ENCODE results near the gene ZNF512B.
"Not testable (repeated sequence)": the region's sequence is repeated elsewhere in the genome, so short reads cannot be mapped to it uniquely, and the experiment has no call there.

Gene ZNF512B

DNA sequence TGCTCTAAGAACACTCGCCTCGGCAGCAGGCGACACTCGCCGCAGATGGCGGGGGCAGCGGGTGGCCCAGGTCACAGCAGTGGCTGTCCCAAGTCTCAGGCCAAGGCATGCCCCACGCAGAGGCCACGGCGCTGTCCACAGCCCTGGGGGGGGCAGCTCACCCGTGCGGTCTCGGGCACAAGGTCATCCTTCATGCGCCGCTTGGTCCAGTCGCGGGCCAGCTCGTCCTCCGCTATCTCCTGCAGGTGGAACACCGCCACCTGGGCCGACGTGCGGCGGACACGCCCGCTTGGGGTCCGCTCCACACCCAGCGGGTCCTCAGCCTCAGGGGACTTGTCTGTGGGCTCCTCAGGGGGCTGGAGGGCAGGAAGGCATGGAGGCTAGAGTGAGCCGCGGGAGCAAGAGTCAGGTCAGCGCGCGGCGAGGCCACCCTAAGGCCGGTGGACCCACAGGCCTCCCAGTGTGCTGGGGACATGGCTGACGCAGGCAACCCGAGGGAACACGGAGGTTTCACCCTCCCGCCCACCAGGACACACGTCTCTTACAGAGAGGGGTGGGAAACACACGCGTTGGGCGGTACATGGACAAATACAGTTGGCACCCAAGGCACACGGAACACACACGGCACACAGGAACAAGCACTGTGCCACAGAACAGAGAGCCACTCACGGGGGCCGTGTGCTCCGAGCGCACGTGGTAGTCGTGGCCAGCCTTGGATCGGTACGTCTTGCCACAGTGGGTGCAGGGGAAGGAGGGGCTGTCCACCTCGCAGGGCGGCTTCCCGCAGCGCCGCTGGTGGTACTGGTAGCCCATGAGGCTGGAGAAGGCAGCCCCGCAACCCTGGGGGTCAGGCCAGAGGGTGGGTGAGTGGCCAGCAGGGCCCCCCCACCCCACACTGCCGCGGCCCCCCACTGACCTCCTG is 7.0 kb downstream of the ZNF512B start:
- no peaks in the 10 kb centered on the region for H3K27me3 ChIP-seq (ENCODE audit: control insufficient read depth, low read length)
- no peak for TF ChIP-seq EZH2phosphoT487 (IDR thresholded peaks at IDR 0.05; ENCODE audit: borderline replicate concordance, low read length)
- TF ChIP-seq, protein P1, sequence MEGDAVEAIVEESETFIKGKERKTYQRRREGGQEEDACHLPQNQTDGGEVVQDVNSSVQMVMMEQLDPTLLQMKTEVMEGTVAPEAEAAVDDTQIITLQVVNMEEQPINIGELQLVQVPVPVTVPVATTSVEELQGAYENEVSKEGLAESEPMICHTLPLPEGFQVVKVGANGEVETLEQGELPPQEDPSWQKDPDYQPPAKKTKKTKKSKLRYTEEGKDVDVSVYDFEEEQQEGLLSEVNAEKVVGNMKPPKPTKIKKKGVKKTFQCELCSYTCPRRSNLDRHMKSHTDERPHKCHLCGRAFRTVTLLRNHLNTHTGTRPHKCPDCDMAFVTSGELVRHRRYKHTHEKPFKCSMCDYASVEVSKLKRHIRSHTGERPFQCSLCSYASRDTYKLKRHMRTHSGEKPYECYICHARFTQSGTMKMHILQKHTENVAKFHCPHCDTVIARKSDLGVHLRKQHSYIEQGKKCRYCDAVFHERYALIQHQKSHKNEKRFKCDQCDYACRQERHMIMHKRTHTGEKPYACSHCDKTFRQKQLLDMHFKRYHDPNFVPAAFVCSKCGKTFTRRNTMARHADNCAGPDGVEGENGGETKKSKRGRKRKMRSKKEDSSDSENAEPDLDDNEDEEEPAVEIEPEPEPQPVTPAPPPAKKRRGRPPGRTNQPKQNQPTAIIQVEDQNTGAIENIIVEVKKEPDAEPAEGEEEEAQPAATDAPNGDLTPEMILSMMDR (IDR thresholded peaks at IDR 0.05; ENCODE audit: low read depth, low read length, poor library complexity, severe bottlenecking), result no peak
- H3K9me2 ChIP-seq (replicated peaks; ENCODE audit: control insufficient read depth, low read length), result no peaks in the 10 kb centered on the region
- no peak overlapping the region for H3K27ac ChIP-seq (ENCODE audit: low read depth, low read length)
- peaks cover 10% of the 10 kb centered on the region for H3K4me1 ChIP-seq (ENCODE audit: control insufficient read depth, low read length)
- no peaks in the 10 kb centered on the region for H4K20me1 ChIP-seq (ENCODE audit: control insufficient read depth, insufficient read depth, low read depth, low read length)
- no peaks in the 10 kb centered on the region for H3F3A ChIP-seq (ENCODE audit: control insufficient read depth, insufficient read depth)
- no peak overlapping the region for H3K4me3 ChIP-seq (ENCODE audit: low read length)
- peaks cover under 1% of the 10 kb centered on the region for H3K79me2 ChIP-seq (ENCODE audit: control insufficient read depth, low read length)
- no peak overlapping the region for H3K4me2 ChIP-seq (ENCODE audit: low read length)
- peaks cover 8% of the 10 kb centered on the region for H3K9me3 ChIP-seq (ENCODE audit: control insufficient read depth, insufficient read depth, low read length)
- peaks cover 58% of the 10 kb centered on the region for H3K36me3 ChIP-seq (ENCODE audit: control insufficient read depth, low read length)

DNA sequence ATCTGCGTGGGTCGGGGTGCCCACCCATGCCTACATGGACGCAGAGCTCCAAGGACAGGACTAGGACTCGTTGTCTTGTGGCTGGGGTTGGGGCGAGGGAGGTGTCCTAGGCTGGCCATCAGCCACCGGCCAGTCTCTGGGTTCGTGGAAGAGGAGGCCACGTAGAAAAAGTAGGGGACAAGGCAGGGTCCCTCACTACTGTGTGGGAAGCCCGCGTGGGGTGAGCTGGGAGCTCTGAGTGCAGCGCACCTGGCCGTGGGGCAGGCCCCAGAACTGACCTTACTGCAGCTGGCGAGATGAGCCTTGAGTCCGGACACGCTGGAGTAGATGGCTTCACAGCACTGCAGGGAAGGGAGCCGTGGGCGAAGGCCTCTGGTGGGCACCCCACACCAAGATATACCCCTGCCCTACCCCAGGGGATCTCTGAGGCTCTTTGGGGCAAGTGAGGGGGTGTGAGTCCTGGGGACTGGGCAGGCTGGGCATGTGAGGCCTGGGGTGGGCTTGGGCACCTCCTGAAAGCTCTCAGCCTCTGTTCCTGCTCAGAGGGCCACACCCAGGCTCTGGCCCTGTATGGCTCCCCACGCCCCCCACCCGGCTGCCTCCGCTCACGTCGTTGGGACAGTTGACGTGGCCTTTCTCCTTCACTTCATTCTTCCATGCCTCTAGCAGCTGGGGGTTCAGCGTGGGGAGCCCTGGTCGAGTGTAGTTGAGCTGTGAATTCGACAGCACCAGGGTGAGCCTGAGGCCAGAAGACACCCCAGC is 7.9 kb downstream of the ZNF512B start:
- Histone ChIP-seq H3K36me3 (ENCODE audit: control insufficient read depth, low read length) (peaks cover 49% of the 10 kb centered on the region), H3K27me3 (ENCODE audit: control insufficient read depth, low read length) (no peaks in the 10 kb centered on the region), H3K4me3 (ENCODE audit: low read length) (no peak overlapping the region)

DNA sequence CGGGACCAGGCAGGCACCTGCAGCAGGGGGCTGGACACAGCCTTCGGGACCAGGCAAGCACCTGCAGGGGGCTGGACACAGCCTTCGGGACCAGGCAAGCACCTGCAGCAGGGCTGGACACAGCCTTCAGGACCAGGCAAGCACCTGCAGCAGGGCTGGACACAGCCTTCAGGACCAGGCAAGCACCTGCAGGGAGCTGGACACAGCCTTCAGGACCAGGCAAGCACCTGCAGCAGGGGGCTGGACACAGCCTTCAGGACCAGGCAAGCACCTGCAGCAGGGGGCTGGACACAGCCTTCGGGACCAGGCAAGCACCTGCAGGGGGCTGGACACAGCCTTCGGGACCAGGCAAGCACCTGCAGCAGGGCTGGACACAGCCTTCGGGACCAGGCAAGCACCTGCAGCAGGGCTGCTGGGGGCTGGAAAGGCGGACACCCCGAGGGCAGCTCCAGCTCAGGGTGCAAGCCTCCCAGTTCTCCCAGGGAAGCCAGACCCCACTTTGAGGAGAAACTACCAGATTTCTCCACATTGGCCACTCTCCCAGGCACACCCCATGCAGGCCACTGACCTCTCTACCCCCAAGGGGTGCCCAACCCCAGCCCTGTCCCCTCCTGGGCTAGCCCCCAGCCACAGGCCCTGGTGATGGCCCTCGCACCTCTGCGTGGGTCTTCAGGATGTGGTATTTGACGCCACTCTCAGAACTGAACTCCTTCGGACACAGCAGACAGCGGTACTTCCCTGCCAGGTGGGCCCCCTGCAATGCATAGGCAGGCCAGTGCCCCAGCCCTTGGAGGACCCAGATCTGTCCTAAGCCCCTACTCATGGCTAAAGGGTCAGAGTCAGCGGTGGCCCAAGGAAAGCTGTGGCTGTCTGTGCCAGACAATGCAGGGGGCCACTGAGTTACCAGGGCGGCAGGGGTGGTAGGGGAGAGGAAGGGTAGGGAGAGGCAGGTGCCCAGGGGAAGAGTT is 8.8 kb downstream of the ZNF512B start:
- peaks cover 40% of the 10 kb centered on the region for H3K36me3 ChIP-seq (ENCODE audit: control insufficient read depth, low read length)
- not testable (repeated sequence) for H3F3A ChIP-seq (ENCODE audit: control insufficient read depth, insufficient read depth); H3K79me2 ChIP-seq (ENCODE audit: control insufficient read depth, low read length); H3K4me2 ChIP-seq (ENCODE audit: low read length); H3K9me2 ChIP-seq (replicated peaks; ENCODE audit: control insufficient read depth, low read length); H3K9me3 ChIP-seq (ENCODE audit: control insufficient read depth, insufficient read depth, low read length); H3K27ac ChIP-seq (ENCODE audit: low read depth, low read length); H3K27me3 ChIP-seq (ENCODE audit: control insufficient read depth, low read length); H3K4me3 ChIP-seq (ENCODE audit: low read length); H4K20me1 ChIP-seq (ENCODE audit: control insufficient read depth, insufficient read depth, low read depth, low read length)
- H3K4me1 ChIP-seq (ENCODE audit: control insufficient read depth, low read length), result peaks cover 19% of the 10 kb centered on the region

More for the DNA sequence above, 7.9 kb downstream of the ZNF512B start:
- H3F3A ChIP-seq (ENCODE audit: control insufficient read depth, insufficient read depth), result 0 out of 2 replicates have a peak, but pooled peaks cover under 1% of the 10 kb centered on the region
- H3K9me2 ChIP-seq (replicated peaks; ENCODE audit: control insufficient read depth, low read length), result no peaks in the 10 kb centered on the region
- H3K27ac ChIP-seq (ENCODE audit: low read depth, low read length), result no peak overlapping the region
- peaks cover 8% of the 10 kb centered on the region for H3K9me3 ChIP-seq (ENCODE audit: control insufficient read depth, insufficient read depth, low read length)
- peaks cover 19% of the 10 kb centered on the region for H3K4me1 ChIP-seq (ENCODE audit: control insufficient read depth, low read length)
- no peak overlapping the region for H3K4me2 ChIP-seq (ENCODE audit: low read length)
- H3K79me2 ChIP-seq (ENCODE audit: control insufficient read depth, low read length), result no peaks in the 10 kb centered on the region
- H4K20me1 ChIP-seq (ENCODE audit: control insufficient read depth, insufficient read depth, low read depth, low read length), result no peaks in the 10 kb centered on the region
- TF ChIP-seq EZH2phosphoT487 (IDR thresholded peaks at IDR 0.05; ENCODE audit: borderline replicate concordance, low read length), result no peak
- TF ChIP-seq, protein P1 (IDR thresholded peaks at IDR 0.05; ENCODE audit: low read depth, low read length, poor library complexity, severe bottlenecking), result no peak
